HG03135 (cell line): ENCODE measurements around the gene LINC01488.

Experiments
- ATAC-seq: cut with Tn5 transposase; IDR thresholded peaks from one replicate; pipeline ENCODE4 v1.9.1; 2021; ENCODE audit warnings: mild to moderate bottlenecking, moderate library complexity; ENCODE audit not compliant: unreplicated experiment

Gene LINC01488

DNA sequence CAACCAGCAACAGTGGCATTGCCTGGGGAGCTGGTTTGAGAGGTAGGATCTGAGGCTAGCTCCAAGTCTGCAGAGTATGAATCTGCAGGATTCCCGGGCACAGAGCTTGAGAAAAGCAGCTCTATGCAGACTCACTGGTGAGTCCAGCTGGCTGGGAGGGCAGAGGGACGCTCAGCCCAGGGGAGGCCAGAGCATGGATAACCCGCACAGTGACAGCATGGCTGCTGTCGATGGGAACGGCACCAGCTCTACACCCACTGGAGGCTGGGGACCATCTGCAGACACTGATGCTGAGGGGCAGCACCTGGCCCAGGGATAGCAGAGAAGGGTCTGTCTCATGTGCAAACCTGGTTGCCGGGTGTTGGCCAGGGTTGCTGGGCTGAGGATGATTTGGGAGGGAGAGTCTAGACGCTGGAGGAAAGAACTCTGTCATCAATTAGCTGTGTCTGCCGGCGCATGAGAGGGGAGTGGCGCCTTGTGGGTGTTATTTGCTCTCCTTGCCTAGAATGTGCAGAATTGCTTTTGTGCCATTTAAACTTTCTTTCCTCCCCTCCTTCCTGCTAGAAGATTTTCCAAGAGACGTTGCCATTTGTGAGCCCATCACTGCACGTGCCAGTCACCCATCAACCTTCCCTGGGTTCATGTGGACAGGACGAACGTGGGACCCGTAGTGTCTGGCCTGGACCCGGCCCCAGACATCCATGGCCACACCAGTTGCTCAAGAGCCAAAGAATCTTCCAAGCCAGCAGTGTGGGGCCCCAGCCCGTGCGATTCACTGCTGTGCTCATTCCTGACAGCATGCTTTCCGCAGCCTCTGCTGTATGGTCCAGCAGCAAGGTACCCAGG lies 19.1 kb upstream of the LINC01488 start:
- no peak for ATAC-seq

DNA sequence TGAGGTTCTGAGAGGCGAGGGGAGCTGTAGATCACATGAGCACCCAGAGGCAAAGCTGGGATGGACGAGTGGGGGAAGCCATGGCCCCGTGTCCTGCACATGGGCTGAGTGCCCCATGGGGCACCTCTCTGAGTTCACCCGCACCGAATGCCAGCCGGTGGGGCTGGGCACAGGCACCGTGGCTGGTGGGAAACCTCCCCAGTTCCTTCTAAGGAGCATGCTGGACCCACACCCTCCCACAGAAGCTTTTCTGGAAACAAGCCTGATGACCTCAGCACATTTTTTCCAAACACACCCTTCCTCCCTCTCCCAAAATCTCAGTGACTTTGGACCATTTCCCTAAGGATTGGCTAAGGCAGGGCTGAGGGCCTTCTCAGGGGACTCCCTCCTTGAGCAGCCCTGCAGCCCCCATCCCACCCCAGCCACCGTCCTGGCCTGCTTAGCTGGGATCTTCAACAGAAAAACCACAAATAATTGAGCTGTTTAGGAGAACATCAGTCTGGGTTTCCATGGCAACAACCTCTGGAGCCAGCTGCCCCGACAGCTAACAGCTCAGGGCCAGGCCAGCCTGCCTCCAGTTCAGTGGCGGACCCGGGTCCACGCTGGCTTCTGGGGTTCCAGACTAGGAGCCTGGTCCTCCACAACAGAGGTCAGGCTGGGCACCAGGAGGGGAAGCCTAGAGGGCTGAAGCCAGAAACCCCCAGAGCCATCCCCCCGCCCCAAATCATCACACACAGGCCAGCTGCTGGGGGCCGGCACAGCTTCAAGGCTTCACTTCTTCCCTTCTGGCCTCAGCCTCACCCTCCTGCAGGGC lies 18.1 kb upstream of the LINC01488 start:
- ATAC-seq = no peak

DNA sequence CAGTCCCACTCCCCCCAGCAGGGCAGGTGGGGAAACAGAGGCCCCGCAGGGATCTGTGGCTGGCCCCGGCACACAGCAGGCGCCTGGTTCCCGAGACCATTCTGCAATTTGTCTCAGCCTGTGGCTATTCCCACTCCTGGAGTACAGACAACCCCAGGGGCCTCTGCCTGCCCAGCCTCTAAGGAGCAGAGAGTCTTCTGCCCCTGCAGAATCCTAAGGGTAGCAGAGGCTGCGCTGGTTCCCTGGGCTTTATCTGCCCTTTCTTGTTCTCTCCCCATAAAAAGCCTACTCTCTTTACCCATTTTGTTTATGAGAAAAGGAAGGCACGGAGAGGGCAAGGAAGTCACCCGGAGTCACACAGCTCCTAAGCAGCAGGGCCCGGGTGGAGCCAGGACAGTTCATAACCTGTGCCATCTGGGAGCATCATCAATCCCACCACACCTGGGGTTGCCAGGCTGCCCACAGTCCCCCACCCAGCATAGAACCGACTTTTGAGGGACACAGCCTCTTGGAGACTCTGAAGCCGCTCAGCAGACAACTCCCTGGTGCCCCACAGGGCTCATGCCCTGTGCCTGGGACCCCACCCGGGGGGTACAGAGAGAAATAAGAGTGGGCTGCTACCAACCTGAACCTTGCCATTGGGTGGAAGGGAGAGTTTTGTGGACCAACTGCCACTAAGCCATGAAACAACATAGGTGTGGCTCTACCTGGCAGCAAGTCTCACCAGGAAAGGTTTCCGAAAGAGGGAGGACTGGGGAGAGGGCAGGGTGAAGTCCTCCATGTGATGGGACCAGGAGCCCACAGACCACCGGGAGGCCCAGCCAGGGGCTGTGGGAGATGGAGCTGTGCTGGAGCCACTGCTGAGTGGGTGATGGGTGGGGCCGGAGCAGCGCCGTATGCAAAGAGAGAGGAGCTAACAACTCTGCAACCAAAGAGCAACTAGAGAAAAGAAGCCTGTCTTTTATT lies 17.2 kb upstream of the LINC01488 start:
- ATAC-seq = no peak

DNA sequence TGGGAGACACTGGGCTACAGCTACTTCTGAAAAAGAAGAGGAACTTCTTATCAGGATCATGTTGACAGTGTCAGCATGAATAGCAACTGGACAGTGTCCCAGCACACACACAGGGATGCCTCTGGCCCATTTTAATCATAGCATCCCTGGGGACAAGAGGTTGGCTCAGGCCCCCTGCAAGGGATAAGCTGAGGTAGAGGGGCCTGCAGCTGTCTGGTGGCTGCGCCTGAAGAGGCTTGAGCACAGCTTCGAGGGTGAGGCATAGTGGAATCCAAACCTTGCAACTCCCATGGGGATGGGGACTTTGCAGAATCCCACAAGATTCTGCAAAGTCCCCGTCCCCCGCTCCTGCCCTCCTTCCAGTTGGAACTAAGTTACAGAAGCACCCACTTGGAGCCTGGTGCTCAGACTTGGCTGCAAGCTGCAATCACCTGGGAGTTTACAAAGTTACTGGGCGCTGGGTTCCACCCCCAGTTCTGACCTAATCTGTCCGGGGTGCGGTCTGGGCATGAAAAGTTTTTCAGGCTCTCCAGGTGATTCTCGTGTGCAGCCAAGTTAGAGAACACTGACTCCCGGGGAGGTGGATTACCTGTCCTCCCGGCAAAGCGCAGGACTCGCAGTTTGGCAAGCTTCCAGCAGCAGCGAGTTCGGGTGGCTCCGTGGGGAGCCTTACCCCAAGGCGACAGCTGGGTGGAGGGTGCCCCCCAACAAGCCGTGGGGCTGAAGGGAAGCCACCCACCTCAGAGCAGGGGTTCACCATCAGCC lies 16.0 kb upstream of the LINC01488 start:
- no peak for ATAC-seq

DNA sequence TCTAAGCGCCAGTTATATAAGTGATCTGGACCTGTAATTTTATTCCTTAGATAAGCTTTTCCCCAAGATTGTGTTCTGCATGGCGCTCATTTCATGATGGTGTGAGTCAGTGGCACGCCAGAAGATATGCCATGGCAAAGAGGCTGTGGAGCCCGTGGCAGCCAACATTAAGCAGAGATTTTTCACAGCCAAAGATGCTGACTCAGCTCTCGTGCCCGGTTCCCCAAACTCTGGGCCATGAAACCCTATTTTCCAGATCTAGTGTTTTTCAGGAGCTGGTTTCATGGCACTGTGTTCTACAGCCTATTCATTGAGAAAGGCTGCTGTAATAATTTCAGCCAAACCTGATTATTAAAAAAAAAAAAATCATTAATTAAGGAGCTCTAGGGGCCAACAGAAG lies 15.4 kb upstream of the LINC01488 start:
- no peak for ATAC-seq

DNA sequence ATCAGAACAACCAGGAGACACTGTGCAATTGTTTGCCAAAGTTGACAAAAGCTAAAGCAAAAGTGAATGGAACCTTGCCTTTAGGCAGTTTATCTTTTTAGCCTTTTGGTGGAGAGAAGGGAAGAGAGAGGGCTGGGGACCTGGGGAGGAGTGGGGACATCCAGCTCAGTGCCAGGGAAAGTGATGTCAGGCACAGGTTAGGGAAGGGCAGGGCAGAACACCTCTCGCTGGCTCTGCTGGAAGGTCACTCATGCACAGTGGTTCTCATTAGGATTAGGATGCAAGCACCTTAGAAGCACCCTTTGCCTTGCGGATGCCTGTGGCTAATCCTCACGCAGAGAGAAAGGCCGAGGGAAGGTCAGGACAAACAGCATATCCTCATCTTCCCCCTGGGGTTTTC lies 14.3 kb upstream of the LINC01488 start:
- ATAC-seq = no peak

DNA sequence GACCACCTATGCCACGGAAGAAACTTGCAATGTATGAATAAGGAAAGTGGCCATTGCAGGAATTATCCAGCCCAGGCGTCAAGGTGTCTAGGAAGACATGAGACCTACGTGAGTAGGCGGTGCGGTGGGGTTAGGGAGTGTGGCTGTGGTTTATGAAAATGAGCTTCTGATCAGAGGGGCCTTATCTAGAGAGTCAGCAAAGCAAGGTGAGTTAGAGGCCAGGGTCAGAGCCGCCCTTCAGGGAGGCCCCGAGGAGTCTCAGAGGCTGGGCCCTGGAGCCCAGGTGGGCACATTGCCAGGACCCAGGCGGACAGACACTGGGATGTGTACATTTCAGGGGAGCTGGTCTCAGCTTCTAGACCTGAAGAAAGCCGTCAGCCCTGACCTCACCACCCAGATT lies 13.8 kb upstream of the LINC01488 start:
- ATAC-seq = no peak

DNA sequence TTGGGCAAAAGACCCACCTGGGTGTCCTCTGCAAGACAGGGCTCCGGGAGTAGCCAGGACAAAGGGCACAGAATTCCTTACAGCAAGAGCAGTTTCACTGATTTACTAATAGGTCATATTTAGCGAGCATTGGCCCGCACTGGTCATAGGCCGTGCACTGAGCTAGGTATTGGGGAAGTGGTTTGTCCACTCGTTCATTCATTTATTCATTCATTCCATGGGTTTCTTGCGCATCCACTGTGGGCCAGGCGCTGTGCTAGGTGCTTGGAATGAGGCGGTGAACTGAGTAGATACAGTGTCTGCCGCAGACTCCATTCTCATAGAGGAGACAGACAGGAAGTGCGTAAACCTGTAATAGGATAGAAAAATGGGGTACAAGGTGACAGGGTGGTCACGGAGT lies 13.2 kb upstream of the LINC01488 start:
- ATAC-seq = no peak

DNA sequence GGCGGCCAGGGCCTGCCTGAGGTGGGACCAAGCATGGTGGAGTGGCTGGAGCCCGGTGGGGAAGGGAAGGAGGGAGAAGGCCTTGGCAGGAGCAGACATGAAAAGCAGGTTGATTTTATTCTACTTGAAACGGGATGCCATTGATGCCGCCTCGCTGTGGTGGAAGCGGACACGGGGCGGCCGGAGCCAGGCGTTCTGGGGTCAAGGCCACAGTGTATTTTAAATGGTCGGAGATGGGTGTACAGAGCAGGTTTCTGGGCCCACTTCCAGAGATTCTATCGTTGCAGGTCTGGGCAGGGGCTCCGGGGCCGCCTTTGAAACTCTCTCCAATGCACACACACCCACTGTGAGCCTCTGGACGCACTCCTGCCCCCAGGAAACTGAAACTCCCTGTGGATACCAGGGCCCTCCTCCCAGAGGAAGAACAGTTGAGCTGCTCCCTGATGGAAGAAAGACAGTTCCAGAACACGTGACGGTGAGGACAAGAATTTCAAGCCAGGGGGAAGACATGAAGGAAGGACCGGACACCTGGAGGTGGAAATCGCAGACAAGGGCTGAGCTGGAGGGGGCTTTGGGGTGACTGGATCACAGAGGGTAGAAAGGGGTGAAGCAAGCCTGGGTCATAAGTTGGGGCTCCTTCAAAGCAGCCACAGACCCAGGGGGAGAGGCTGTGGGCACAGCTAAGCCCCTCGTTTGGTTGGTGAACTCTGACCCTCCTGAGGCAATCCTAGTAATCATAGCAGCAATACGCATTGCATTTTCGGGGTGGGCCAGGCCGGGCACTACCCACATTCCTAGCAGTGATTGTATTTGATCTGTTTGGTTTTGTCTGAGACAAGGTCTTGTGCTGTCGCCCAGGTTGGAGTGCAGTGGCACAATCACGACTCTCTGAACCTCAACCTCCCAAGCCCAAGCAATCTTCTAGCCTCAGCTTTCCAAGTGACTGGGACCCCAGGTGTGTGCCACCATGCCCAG lies 12.3 kb upstream of the LINC01488 start:
- ATAC-seq = no peak

DNA sequence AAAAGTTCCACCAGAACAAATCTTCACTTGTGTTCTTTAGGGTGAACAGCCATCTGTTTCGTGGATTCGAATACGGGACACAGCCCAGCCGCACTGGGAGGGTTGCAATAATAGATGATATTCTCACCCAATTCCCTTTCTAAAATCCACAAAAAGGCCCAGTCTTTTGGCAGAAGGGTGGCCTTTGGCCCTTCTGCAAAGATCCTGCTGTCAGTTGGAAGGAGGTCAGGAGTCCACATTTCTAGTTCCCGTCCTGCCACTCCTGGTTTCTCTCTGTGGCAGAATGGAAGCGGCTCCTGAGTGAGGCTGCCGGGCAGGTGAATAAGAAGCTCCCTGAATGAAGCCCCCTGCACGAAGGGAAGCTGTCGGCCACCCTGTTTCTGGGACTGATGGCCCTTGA lies 11.2 kb upstream of the LINC01488 start:
- ATAC-seq = no peak

DNA sequence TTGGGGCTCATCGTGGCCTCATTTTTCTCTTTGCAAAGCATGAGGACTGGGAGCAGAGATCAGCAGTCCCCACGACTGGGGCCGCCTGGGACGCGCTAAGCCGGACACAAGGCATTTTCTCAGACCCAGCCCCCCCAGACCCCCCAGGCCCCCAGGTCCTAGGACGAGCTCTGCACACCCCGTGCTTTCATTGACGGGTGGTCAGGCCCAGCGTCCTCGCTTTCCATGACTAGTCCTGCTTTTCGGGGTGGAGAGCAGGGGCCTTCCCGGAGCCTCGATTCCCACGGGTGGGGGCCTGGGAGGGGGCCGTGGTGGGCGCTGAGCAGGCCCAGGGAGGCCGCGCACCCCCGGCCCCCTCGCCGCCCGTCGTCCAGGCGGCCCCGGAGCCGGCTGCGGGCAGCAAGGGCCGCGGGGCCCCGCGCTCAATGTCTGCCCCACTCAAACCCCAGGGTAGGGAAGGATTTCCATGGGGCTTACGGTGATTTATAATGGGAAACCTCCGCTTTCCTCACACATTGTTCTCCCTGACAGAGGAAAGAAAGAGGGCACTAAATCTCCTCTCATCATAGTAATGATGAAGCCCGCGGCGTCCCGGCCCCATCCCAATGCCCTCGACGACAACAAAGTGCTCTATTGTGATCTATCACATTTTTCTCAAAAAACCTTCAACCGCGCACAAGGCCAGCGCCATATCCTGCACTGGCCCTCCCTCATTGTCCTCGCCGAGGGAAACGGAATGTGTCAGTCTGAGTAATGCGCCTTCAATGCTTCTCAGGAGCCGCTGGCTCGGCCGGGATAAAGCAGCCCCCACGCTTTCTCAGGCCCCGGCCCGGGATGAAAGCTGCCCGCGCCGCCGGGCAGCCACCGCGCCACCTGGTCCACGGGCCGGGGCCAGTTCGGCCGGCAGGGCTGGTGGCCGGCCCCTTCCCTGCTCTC lies 10.4 kb upstream of the LINC01488 start:
- ATAC-seq = no peak

DNA sequence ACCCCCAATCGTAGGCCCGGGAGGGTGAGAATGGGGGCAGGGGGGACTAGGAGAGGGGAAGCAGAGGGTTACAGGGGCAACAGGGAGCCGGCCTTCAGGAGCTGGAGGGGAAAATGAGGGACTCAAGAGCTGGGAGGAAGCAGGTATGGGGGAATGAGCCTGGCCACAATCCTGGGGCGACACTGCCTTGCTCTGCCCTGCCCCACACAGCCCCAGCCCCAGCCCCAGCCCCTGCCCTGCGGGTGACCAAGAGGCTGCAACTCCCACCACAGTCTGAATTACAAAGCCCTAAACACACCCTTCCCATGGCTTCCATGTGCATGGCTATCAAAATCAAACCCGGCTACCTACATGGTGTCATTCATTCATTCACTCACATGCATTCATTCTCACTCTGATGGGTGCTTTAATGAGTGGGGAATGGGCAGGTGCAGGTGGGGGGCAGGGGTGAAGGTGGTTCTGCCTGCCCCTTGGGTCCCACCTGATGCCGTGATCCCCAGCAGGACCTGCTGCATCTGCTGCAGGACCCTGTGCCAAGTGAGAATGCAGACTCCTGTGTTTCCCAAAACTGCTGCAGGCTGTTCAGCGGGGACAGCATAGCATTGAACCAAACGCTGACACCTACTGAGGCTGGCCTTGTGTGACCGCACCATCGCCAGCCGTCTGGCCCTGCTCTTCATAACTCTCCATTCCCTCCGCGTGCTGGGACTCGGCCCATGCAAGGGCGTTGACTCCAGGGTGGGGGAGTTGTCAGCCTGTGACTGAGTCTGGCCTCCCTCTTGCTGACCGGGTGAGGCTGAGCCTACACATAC lies 9.5 kb upstream of the LINC01488 start:
- ATAC-seq = no peak

DNA sequence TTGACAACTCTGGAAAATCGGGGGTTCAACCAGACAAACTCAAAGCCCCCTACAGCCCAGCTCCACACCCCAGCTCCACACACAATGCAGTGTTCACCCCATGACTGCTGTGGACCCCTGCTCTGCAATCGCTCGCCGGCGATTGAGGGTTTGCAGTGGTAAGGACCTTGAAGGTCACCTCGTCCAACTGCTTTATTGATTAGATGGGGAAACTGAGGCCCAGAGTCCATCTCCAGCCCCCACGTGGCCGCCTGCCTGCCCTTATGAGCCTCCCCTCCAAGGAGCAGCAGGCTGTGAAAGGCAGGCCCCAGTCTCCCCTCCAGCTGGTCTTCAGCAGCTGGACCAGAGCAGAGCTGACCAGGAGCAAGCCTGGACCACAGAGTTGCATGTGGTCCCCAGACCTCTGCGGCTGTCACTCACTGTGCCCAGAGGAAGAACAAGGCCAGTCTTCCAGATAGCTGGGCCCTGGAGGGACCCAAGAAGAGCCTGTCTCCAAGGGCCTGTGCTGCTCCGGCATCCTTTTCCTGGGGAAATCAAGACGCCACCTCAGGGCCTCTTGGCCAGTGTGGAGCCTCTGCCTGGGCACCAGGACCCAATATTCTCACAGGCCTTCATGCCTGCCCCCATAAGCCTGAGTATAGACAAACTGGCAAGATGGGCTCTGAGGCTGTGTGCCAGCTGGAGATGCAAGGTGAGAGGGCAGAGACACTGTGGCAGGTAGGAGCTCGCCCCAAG lies 8.8 kb upstream of the LINC01488 start:
- ATAC-seq = no peak

DNA sequence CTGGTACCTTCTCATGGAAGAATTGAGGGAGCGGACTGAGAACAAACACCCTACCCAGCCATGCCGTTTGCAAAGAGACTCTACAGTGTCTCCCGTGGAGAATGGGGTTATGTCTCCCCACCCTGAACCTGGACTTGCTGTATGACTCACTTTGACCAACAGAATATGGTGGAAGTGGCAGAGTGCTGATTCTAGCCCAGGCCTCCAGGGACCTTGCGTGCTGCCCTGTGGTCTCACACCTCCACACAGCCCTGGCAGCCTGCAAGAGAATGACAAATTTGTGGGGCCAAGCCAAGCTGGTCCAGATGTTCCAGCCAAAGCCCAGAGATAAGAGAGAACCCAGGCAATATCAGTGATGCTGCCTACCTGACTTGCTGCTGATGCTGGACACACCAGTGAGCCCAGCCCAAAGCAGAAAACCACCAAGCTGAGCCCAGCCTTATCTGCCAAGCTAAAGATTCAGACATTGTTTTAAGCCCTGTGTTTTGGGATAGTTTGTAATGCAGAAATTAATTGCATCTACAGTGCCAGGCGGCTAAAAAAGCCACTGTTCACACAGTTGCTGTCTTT lies 8.1 kb upstream of the LINC01488 start:
- no peak for ATAC-seq

DNA sequence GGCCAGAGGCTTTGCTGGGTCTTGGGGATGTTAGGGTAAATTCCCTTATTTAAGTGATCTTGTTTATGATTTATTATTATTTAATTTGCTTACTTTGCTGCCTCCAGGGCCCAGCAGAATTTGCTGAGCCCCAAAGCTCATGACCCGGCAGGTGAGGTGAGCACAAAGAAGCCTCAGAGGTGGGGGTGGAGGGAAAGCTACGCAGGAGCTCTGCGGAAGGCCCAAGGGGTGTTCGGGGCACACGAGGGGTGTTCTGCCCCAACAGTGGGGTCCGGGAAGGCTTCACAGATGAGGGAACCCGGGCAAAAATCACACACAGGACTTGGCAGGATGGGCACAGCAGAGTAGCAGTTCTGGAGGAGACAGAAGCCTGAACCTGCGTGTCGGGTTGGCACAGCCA lies 6.7 kb upstream of the LINC01488 start:
- no peak for ATAC-seq

DNA sequence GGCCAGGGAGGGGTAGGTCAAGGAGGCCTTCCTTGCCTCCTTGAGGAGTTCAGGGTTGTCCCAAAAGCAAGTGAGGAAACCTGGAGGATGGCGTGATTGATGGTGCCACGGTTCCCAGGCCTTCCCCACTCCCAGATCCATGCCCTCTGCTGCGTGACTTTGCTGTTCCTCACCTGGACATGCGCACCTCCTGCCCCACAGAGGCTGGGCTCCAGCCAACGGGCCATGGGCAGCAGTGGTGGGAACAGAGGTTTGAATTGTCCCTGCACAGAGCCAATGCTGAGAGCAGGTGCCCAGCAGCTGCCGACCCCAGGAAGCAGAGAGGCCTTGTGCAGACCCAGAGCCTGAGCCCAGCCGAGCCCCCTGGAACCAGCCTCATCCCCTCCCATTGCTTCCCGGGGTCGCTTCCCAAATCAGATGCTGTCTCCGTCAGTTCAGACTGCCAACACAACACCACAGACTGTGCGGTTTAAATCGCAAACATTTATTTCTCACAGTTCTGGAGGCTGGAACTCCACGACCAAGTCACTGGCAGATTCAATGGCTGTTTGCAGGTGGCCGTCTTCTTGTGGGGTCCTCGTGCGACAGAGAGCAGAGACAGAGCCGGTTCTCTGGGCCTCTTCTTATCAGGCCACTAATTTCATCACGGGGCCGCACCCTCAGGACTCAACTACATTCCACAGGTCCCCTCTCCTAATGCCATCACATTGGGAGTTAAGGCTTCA lies 6.2 kb upstream of the LINC01488 start:
- no peak for ATAC-seq
